ENCODE results near the gene BSND. TPM values are rescaled to one million over a fixed set of nuclear protein-coding genes. Genes with fewer than 3 reads are reported as not detected.
"Not testable (repeated sequence)": the region's sequence is repeated elsewhere in the genome, so short reads cannot be mapped to it uniquely, and the experiment has no call there.

The BSND gene
- total RNA-seq, 4 donors from 2014 or later, result not detected

- TF ChIP-seq CTCF (IDR thresholded peaks at IDR 0.05) (no peak), POLR2A (IDR thresholded peaks at IDR 0.05) (no peak)
- Histone ChIP-seq H3K9me3 (no peaks in the 10 kb centered on the region), H3K4me1 (no peaks in the 10 kb centered on the region), H3K27me3 (no peaks in the 10 kb centered on the region), H3K36me3 (no peaks in the 10 kb centered on the region), H3K27ac (no peak overlapping the region), H3K4me3 (no peak overlapping the region)
- no peak for DNase-seq
These were observed 13.9 kb downstream of the BSND start for GRCh38 chr1:55012661-55013060.

GRCh38 chr1:55015123-55015522 is 16.4 kb downstream of the BSND start:
- Histone ChIP-seq H3K4me1 (no peaks in the 10 kb centered on the region), H3K27ac (no peak overlapping the region), H3K36me3 (no peaks in the 10 kb centered on the region), H3K4me3 (no peak overlapping the region), H3K9me3 (no peaks in the 10 kb centered on the region), H3K27me3 (no peaks in the 10 kb centered on the region)
- TF ChIP-seq CTCF (IDR thresholded peaks at IDR 0.05) (no peak), POLR2A (IDR thresholded peaks at IDR 0.05) (no peak)
- DNase-seq, result no peak

GRCh38 chr1:55015731-55016620 is 17.2 kb downstream of the BSND start:
- Histone ChIP-seq H3K27me3 (no peaks in the 10 kb centered on the region), H3K4me3 (no peak overlapping the region), H3K9me3 (no peaks in the 10 kb centered on the region), H3K36me3 (no peaks in the 10 kb centered on the region), H3K27ac (no peak overlapping the region), H3K4me1 (no peaks in the 10 kb centered on the region)
- no peak for DNase-seq
- TF ChIP-seq CTCF (IDR thresholded peaks at IDR 0.05), result no peak
- TF ChIP-seq POLR2A (IDR thresholded peaks at IDR 0.05), result no peak

- H3K27ac ChIP-seq, result no peak overlapping the region
- no peaks in the 10 kb centered on the region for H3K27me3 ChIP-seq
- TF ChIP-seq CTCF (IDR thresholded peaks at IDR 0.05) (no peak), POLR2A (IDR thresholded peaks at IDR 0.05) (no peak)
- H3K4me1 ChIP-seq, result peaks cover 0 to 5% (median 0%) of the 10 kb centered on the region in 4 donors
- no peaks in the 10 kb centered on the region for H3K36me3 ChIP-seq
- no peaks in the 10 kb centered on the region for H3K9me3 ChIP-seq
- H3K4me3 ChIP-seq, result no peak overlapping the region
- DNase-seq, result no peak
These were observed 19.7 kb downstream of the BSND start for GRCh38 chr1:55018395-55018794.

- Histone ChIP-seq H3K27me3 (no peaks in the 10 kb centered on the region), H3K9me3 (no peaks in the 10 kb centered on the region), H3K36me3 (no peaks in the 10 kb centered on the region), H3K27ac (no peak overlapping the region), H3K4me1 (peaks cover 0 to 5% (median 0%) of the 10 kb centered on the region in 4 donors), H3K4me3 (no peak overlapping the region)
- TF ChIP-seq POLR2A (IDR thresholded peaks at IDR 0.05) (no peak), CTCF (IDR thresholded peaks at IDR 0.05) (peak in 5 of 6 experiments; percentile 10 to 99 (median 93))
- peak; percentile 45 to 93 (median 92) for DNase-seq
These were observed 23.3 kb downstream of the BSND start for GRCh38 chr1:55021942-55022546.

- H3K4me3 ChIP-seq, H3K27ac ChIP-seq, H3K36me3 ChIP-seq, H3K4me1 ChIP-seq, DNase-seq, H3K27me3 ChIP-seq, H3K9me3 ChIP-seq: not testable (repeated sequence)
These were observed 25.4 kb downstream of the BSND start for GRCh38 chr1:55024163-55024562.

- not testable (repeated sequence) for DNase-seq, H3K9me3 ChIP-seq, H3K4me3 ChIP-seq, H3K27ac ChIP-seq, H3K27me3 ChIP-seq, H3K36me3 ChIP-seq, H3K4me1 ChIP-seq
These were observed 27.9 kb downstream of the BSND start for GRCh38 chr1:55026682-55027081.

GRCh38 chr1:55031098-55031497 is 32.4 kb downstream of the BSND start:
- not testable (repeated sequence) for DNase-seq, H3K4me1 ChIP-seq

More at GRCh38 chr1:55031098-55031497, 32.4 kb downstream of the BSND start:
- not testable (repeated sequence) for H3K4me3 ChIP-seq, H3K9me3 ChIP-seq, H3K36me3 ChIP-seq, H3K27ac ChIP-seq, H3K27me3 ChIP-seq
